IMR-90 (cell line): ENCODE data around the gene EPHA6. TPM values are rescaled to one million over a fixed set of nuclear protein-coding genes. Genes with fewer than 3 reads are reported as not detected.

Experiments used
- ATAC-seq: fragments of 200-7000 bp; cut with Tn5 transposase; 2 replicates; pipeline ENCODE4 v1.9.1; 2020; ENCODE audit warnings: low read depth, mild to moderate bottlenecking, moderate library complexity
- BruUV-seq: library from RNA; stranded (reverse); fragments of 400-500 nt; replicated peaks from 2 replicates; lab custom pipeline; 2021; lab: Mats Ljungman, UMichigan
- CTCF ChIA-PET: fragments of 300-600 bp; formaldehyde crosslinking; extraction: SDS; loops from one replicate; lab custom pipeline; 2021; ENCODE audit warnings: antibody characterized with exemption; lab: Yijun Ruan, JAX
- POLR2A ChIA-PET: fragments of 300-600 bp; sonication (Branson Sonifier 250); formaldehyde crosslinking; loops from one replicate; lab custom pipeline; 2022; ENCODE audit warnings: antibody characterized with exemption; ENCODE audit not compliant: unreplicated experiment; lab: Charles Lee
- DNase-seq: peaks from one replicate; pipeline ENCODE4 v3.0.0; 2013
- H2AFZ ChIP-seq: replicated peaks from 2 replicates; pipeline ENCODE3; 2013; ENCODE audit warnings: low read length, mild to moderate bottlenecking; ENCODE audit not compliant: poor library complexity
- H2AK5ac ChIP-seq: 2 replicates; pipeline ENCODE4 v1.6.1; 2013; ENCODE audit warnings: low read depth, low read length, inconsistent platforms
- H2AK9ac ChIP-seq: replicated peaks from 2 replicates; pipeline ENCODE3; 2013; ENCODE audit warnings: mild to moderate bottlenecking, low read depth, low read length, moderate library complexity; ENCODE audit not compliant: poor library complexity
- H2BK120ac ChIP-seq: 2 replicates; pipeline ENCODE4 v1.6.1; 2013; ENCODE audit warnings: low read depth, low read length, inconsistent platforms
- H2BK15ac ChIP-seq: 3 replicates; pipeline ENCODE4 v1.6.1; 2013; ENCODE audit warnings: low read depth, low read length, inconsistent platforms
- H2BK20ac ChIP-seq: 2 replicates; pipeline ENCODE4 v1.6.1; 2013; ENCODE audit warnings: low read depth, mild to moderate bottlenecking, inconsistent platforms, low read length, moderate library complexity
- H2BK5ac ChIP-seq: 2 replicates; pipeline ENCODE4 v1.6.1; 2013; ENCODE audit warnings: mild to moderate bottlenecking, low read depth, low read length, inconsistent platforms; ENCODE audit not compliant: poor library complexity, severe bottlenecking
- H3K14ac ChIP-seq: replicated peaks from 2 replicates; pipeline ENCODE4 v1.6.1; 2013; ENCODE audit warnings: low read depth, low read length, inconsistent platforms
- H3K18ac ChIP-seq: 2 replicates; pipeline ENCODE4 v1.6.1; 2013; ENCODE audit warnings: low read depth, low read length, control low read depth
- H3K23ac ChIP-seq: 2 replicates; pipeline ENCODE4 v1.6.1; 2013; ENCODE audit warnings: low read depth, low read length, inconsistent platforms
- H3K27ac ChIP-seq: 2 replicates; pipeline ENCODE4 v1.5.1; 2013; ENCODE audit warnings: mild to moderate bottlenecking, control low read depth, low read length; ENCODE audit not compliant: insufficient read depth
- H3K27me3 ChIP-seq: 2 replicates; pipeline ENCODE4 v1.6.1; 2013; ENCODE audit warnings: low read length; ENCODE audit not compliant: control insufficient read depth, insufficient read depth
- H3K36me3 ChIP-seq: 2 replicates; pipeline ENCODE4 v1.6.1; 2013; ENCODE audit warnings: low read length, mixed read lengths; ENCODE audit not compliant: control insufficient read depth, insufficient read depth
- H3K4ac ChIP-seq: 2 replicates; pipeline ENCODE4 v1.6.1; 2013; ENCODE audit warnings: low read depth, low read length, inconsistent platforms
- H3K4me1 ChIP-seq: 2 replicates; pipeline ENCODE4 v1.6.1; 2013; ENCODE audit warnings: low read length, mixed read lengths; ENCODE audit not compliant: control insufficient read depth, insufficient read depth
- H3K4me2 ChIP-seq: 2 replicates; pipeline ENCODE4 v1.6.1; 2013; ENCODE audit warnings: low read depth, mild to moderate bottlenecking, control low read depth, low read length, moderate library complexity
- H3K4me3 ChIP-seq: 2 replicates; pipeline ENCODE4 v1.5.1; 2013; ENCODE audit warnings: low read depth, mild to moderate bottlenecking, control low read depth, low read length, moderate library complexity; ENCODE audit not compliant: insufficient read depth
- H3K56ac ChIP-seq: 2 replicates; pipeline ENCODE4 v1.6.1; 2013; ENCODE audit warnings: low read length, inconsistent platforms; ENCODE audit not compliant: insufficient read depth; ENCODE audit errors: extremely low read depth
- H3K79me1 ChIP-seq, 2 experiments: 2 replicates each; pipeline ENCODE4 v1.6.1; 2013; ENCODE audit warnings: low read length in 2 of 2, inconsistent platforms in 1 of 2, low read depth in 1 of 2
- H3K9ac ChIP-seq: 2 replicates; pipeline ENCODE4 v1.6.1; 2013; ENCODE audit warnings: low read depth, low read length, control low read depth
- H3K9me1 ChIP-seq: 2 replicates; pipeline ENCODE4 v1.6.1; 2013; ENCODE audit warnings: low read length, inconsistent platforms; ENCODE audit not compliant: insufficient read depth
- H3K9me3 ChIP-seq: 2 replicates; pipeline ENCODE4 v1.6.1; 2013; ENCODE audit warnings: low read length; ENCODE audit not compliant: control insufficient read depth, insufficient read depth
- H4K20me1 ChIP-seq: 2 replicates; pipeline ENCODE4 v1.6.1; 2013; ENCODE audit warnings: low read length, inconsistent platforms; ENCODE audit not compliant: insufficient read depth
- H4K5ac ChIP-seq: 2 replicates; pipeline ENCODE4 v1.6.1; 2013; ENCODE audit warnings: mild to moderate bottlenecking, low read depth, low read length, control low read depth
- H4K8ac ChIP-seq, 2 experiments: 2 replicates each; pipeline ENCODE4 v1.6.1; 2013; ENCODE audit warnings: low read depth in 2 of 2, low read length in 2 of 2, control low read depth in 1 of 2, inconsistent platforms in 1 of 2
- H4K91ac ChIP-seq: 2 replicates; pipeline ENCODE4 v1.6.1; 2013; ENCODE audit warnings: low read depth, low read length, inconsistent platforms; ENCODE audit not compliant: insufficient read depth
- MAFK ChIP-seq: IDR thresholded peaks from 2 replicates; pipeline ENCODE4 v1.6.1; 2012; ENCODE audit warnings: low read depth, low read length, improper control_type of control experiment
- NFE2L2 ChIP-seq: fragments of 150-350 bp; IDR thresholded peaks from 2 replicates; pipeline ENCODE4 v1.6.1; 2016; ENCODE audit warnings: low read depth, mild to moderate bottlenecking, low read length
- POLR2A ChIP-seq: IDR thresholded peaks from 2 replicates; pipeline ENCODE4 v1.6.1; 2012; ENCODE audit warnings: mild to moderate bottlenecking, low read depth, low read length
- SMC3 ChIP-seq: fragments of 150-350 bp; IDR thresholded peaks from 2 replicates; pipeline ENCODE4 v1.6.1; 2016; ENCODE audit warnings: low read depth, mild to moderate bottlenecking, antibody characterized with exemption, low read length, moderate library complexity
- WGBS, 2 experiments: methylation state at CpG; one replicate each; pipeline versions ENCODE4 v1.1.5 to v1.1.7; 2013; ENCODE audit warnings: missing lambda C conversion rate in 2 of 2; ENCODE audit not compliant: insufficient read length in 1 of 2; ENCODE audit errors: extremely low coverage in 2 of 2; 5-methylcytosine and 5-hydroxymethylcytosine counted together
- dilution Hi-C: fragments of 300-500 bp; cut with HindIII; formaldehyde crosslinking; loops from one replicate; pipeline ENCODE4 v1.14.3; 2018; ENCODE audit warnings: low sequenced_read_pairs; ENCODE audit not compliant: unreplicated experiment
- in situ Hi-C: fragments of 300-500 bp; cut with MboI; formaldehyde crosslinking; loops from 3 replicates; pipeline ENCODE4 v1.14.3; 2019; ENCODE audit warnings: low sequenced_read_pairs, inconsistent platforms, mixed read lengths
- intact Hi-C: fragments of 100-400 bp; cut with micrococcal nuclease; formaldehyde crosslinking; loops from 2 replicates; pipeline ENCODE4 v1.10.0; 2022
- polyA plus RNA-seq, 3 experiments: library from polyadenylated mRNA; depleted of rRNA; stranded (reverse); fragments of >200 nt; gene quantifications; 2 replicates each; pipeline ENCODE4 v1.2.3, GENCODE V29; 2012; ENCODE audit warnings: low replicate concordance in 1 of 3
- total RNA-seq: library from RNA; depleted of rRNA; stranded (reverse); fragments of >200 nt; gene quantifications from 2 replicates; pipeline ENCODE4 v1.2.3, GENCODE V29; 2012
- TF ChIP-seq, protein P1 (sequence below): fragments of 150-350 bp; IDR thresholded peaks from 2 replicates; pipeline ENCODE4 v1.6.1; 2017; ENCODE audit warnings: mild to moderate bottlenecking, antibody characterized with exemption, low read length, low read depth

Gene EPHA6
- total and polyA plus RNA-seq, 2 of the 4 experiments (the other 2 are of a cell fraction), result not detected

DNA sequence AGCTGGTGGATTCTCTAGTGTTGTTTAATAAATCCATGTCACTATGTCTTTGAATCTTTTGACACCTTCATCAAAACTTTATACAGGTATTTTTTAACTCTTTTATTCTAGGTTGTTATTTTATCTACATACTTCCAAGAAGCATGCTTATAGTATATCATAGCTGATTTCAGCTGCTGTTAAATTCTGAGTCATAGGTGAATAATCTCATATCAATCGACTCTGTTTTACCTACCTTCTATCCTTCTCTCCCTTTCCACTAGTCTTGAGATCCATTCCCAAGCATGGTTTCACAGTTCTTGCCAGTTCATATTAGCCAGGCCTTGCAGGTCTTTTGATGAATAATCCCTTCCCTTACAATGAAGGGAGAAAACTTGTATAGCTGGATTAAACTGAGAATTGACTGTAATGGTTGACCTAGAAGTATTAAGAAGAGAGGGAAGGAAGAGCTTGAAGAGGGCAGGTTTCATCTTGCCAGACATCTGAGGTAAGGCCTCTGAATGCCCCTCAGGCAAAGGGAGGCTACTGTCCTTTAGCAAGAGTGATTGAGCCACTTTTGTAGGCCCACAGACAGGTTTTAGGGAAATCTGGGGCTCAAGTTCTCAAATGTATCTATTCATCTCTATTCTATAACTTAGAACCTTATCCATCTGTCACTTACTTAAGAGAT, 146.4 kb downstream of the EPHA6 start:
- Histone ChIP-seq H2BK15ac (no peak overlapping the region), H3K9me3 (peaks cover 3% of the 10 kb centered on the region; the same call in 1 of the 2 replicates), H3K9me1 (no peaks in the 10 kb centered on the region), H3K56ac (no peak overlapping the region), H3K4me2 (no peak overlapping the region), H3K23ac (no peak overlapping the region), H3K4me3 (no peak overlapping the region), H3K27me3 (no peaks in the 10 kb centered on the region), H3K36me3 (no peaks in the 10 kb centered on the region), H3K14ac (no peak overlapping the region), H4K91ac (no peak overlapping the region), H4K8ac (no peak overlapping the region), H2BK120ac (no peak overlapping the region), H3K79me1 (no peaks in the 10 kb centered on the region), H2AFZ (no peak overlapping the region), H4K5ac (no peak overlapping the region), H3K4me1 (no peaks in the 10 kb centered on the region), H3K18ac (no peak overlapping the region), H4K20me1 (no peaks in the 10 kb centered on the region), H2BK5ac (no peak overlapping the region), H3K4ac (no peak overlapping the region), H3K9ac (no peak overlapping the region), H3K27ac (no peak overlapping the region), H2AK5ac (no peak overlapping the region), H2AK9ac (no peak overlapping the region), H2BK20ac (no peak overlapping the region)
- TF ChIP-seq, protein P1, sequence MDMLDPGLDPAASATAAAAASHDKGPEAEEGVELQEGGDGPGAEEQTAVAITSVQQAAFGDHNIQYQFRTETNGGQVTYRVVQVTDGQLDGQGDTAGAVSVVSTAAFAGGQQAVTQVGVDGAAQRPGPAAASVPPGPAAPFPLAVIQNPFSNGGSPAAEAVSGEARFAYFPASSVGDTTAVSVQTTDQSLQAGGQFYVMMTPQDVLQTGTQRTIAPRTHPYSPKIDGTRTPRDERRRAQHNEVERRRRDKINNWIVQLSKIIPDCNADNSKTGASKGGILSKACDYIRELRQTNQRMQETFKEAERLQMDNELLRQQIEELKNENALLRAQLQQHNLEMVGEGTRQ, result no peak
- no peak for TF ChIP-seq NFE2L2
- TF ChIP-seq POLR2A, result no peak
- TF ChIP-seq MAFK, result no peak
- TF ChIP-seq SMC3, result no peak
- intact Hi-C loops (no loop called here), in situ Hi-C loops (no loop called here), dilution Hi-C loops (no loop called here)
- POLR2A ChIA-PET, result no interaction called here
- no CpG with 5 or more reads among the region's 1 CpG for WGBS, 2 experiments
- CTCF ChIA-PET, result no interaction called here
- DNase-seq (no peak), ATAC-seq (no peak)
- BruUV-seq, result no TSS peak
